22Rv1 (cell line): ENCODE results near the gene MTHFD1L.

Experiments
- CTCF ChIP-seq: fragments of 450-650 bp; IDR thresholded peaks from 2 replicates; pipeline ENCODE4 v1.5.1; 2017; ENCODE audit warnings: mild to moderate bottlenecking
- ZFX ChIP-seq: fragments of 450-650 bp; IDR thresholded peaks from 2 replicates; pipeline ENCODE4 v1.6.1; 2017; ENCODE audit warnings: antibody characterized with exemption, borderline replicate concordance

GRCh38 chr6:151034825-151035781, 169.6 kb downstream of the MTHFD1L start:
- TF ChIP-seq CTCF: no peak
- no peak for TF ChIP-seq ZFX
